K562 (cell line): ENCODE results near the gene EXTL1. TPM values are rescaled to one million over a fixed set of nuclear protein-coding genes. Genes with fewer than 3 reads are reported as not detected.

Source experiments
- ATF4 ChIP-seq: fragments of 450-650 bp; formaldehyde crosslinking; IDR thresholded peaks from 2 replicates; pipeline ENCODE4 v1.4.0; 2022; ENCODE audit warnings: mild to moderate bottlenecking, moderate library complexity
- C11orf30 ChIP-seq: fragments of 450-650 bp; IDR thresholded peaks from 2 replicates; pipeline ENCODE4 v1.6.1; 2016; ENCODE audit warnings: low read depth, mild to moderate bottlenecking
- CREB3L1 ChIP-seq: fragments of 450-650 bp; IDR thresholded peaks from 2 replicates; pipeline ENCODE4 v1.6.1; 2014; ENCODE audit warnings: low read depth, mild to moderate bottlenecking, moderate library complexity, borderline replicate concordance
- E2F6 ChIP-seq, 2 experiments: IDR thresholded peaks; 2 replicates each; pipeline ENCODE4 v1.6.1; 2011; ENCODE audit warnings: borderline replicate concordance in 1 of 2, control low read depth in 1 of 2, low read depth in 1 of 2, low read length in 1 of 2, mild to moderate bottlenecking in 1 of 2, mixed read lengths in 1 of 2, moderate library complexity in 1 of 2; ENCODE audit not compliant: insufficient read depth in 1 of 2, insufficient read length in 1 of 2, poor library complexity in 1 of 2, severe bottlenecking in 1 of 2; ENCODE audit errors: extremely low read depth in 1 of 2
- FOXP1 ChIP-seq: sonication (generic); formaldehyde crosslinking; IDR thresholded peaks from 2 replicates; pipeline ENCODE4 v1.8.0; 2022; ENCODE audit warnings: mild to moderate bottlenecking, missing genetic modification reagents
- KLF6 ChIP-seq: fragments of 250-450 bp; sonication (Bioruptor Pico); IDR thresholded peaks from 2 replicates; pipeline ENCODE4 v1.4.0; 2020; ENCODE audit warnings: mild to moderate bottlenecking, moderate library complexity, borderline replicate concordance
- MLLT1 ChIP-seq, 2 experiments: fragments of 450-650 bp; IDR thresholded peaks; 2 replicates each; pipeline ENCODE4 v1.6.1; 2016
- MTA2 ChIP-seq: fragments of 450-650 bp; IDR thresholded peaks from 2 replicates; pipeline ENCODE4 v1.6.1; 2016; ENCODE audit warnings: low read depth
- PHB ChIP-seq: fragments of 250-450 bp; sonication (Bioruptor Pico); IDR thresholded peaks from 2 replicates; pipeline ENCODE4 v1.5.0; 2021
- POLR2AphosphoS2 ChIP-seq: IDR thresholded peaks from 2 replicates; pipeline ENCODE4 v1.6.1; 2012; ENCODE audit warnings: low read length, improper control_type of control experiment
- RBFOX2 ChIP-seq: fragments of 200-400 bp; formaldehyde crosslinking; IDR thresholded peaks from 2 replicates; pipeline ENCODE4 v1.6.1; 2017; ENCODE audit warnings: low read depth, mild to moderate bottlenecking, low read length, moderate library complexity
- SAP30 ChIP-seq: fragments of 200-600 bp; sonication (generic); IDR thresholded peaks from 2 replicates; pipeline ENCODE4 v1.6.1; 2012; ENCODE audit warnings: borderline replicate concordance, low read depth, mild to moderate bottlenecking, moderate library complexity, low read length, control low read depth, inconsistent platforms; ENCODE audit not compliant: insufficient read depth, poor library complexity, severe bottlenecking
- SMC3 ChIP-seq: conservative IDR thresholded peaks from 2 replicates; pipeline ENCODE4 v1.6.1; 2011; ENCODE audit warnings: low read depth, low read length, improper control_type of control experiment; ENCODE audit not compliant: insufficient read depth
- UBTF ChIP-seq, 2 experiments: IDR thresholded peaks; 2 replicates each; pipeline ENCODE4 v1.6.1; 2012; ENCODE audit warnings: improper control_type of control experiment in 2 of 2, low read depth in 2 of 2, low read length in 2 of 2, borderline replicate concordance in 1 of 2
- XRCC3 ChIP-seq: fragments of 450-650 bp; IDR thresholded peaks from 2 replicates; pipeline ENCODE4 v1.6.1; 2017; ENCODE audit warnings: mild to moderate bottlenecking, moderate library complexity
- YBX1 ChIP-seq: fragments of 450-650 bp; IDR thresholded peaks from 2 replicates; pipeline ENCODE4 v1.7.1; 2016; ENCODE audit warnings: mild to moderate bottlenecking
- ZNF24 ChIP-seq: fragments of 450-650 bp; IDR thresholded peaks from 2 replicates; pipeline ENCODE4 v1.6.1; 2016
- ZNF384 ChIP-seq: IDR thresholded peaks from 2 replicates; pipeline ENCODE4 v1.6.1; 2012; ENCODE audit warnings: low read depth, low read length, improper control_type of control experiment
- ZNF57 ChIP-seq: fragments of 450-650 bp; formaldehyde crosslinking; IDR thresholded peaks from 2 replicates; pipeline ENCODE4 v1.4.0; 2020; ENCODE audit warnings: mild to moderate bottlenecking, moderate library complexity
- ZNF699 ChIP-seq: fragments of 250-450 bp; sonication (Bioruptor Pico); IDR thresholded peaks from 2 replicates; pipeline ENCODE4 v1.8.0; 2021; ENCODE audit warnings: mild to moderate bottlenecking, moderate library complexity; ENCODE audit not compliant: insufficient replicate concordance
- polyA plus RNA-seq, 8 experiments: library from polyadenylated mRNA; depleted of rRNA in 4 of 8; stranded (reverse) in 5 of 8; unstranded in 3 of 8; fragments of >200 nt; fragmentation: Nextera tagmentation in 2 of 8; fragmentation: Illumina TruSeq in 1 of 8; extraction: Ambion mirVana in 2 of 8; extraction: Trizol in 1 of 8; gene quantifications; 2 replicates each; pipeline versions ENCODE4 v1.2.1 to v1.2.3, GENCODE V29; 2011 to 2014; ENCODE audit warnings: inconsistent platforms in 1 of 8, missing spikeins in 1 of 8
- total RNA-seq, 7 experiments: library from RNA; depleted of rRNA in 6 of 7; stranded (reverse); fragments of >200 nt in 6 of 7; fragmentation: Illumina TruSeq in 2 of 7; extraction: Trizol in 2 of 7; gene quantifications; 2 replicates each; pipeline versions ENCODE4 v1.2.1 to v1.2.3, GENCODE V29; 2011 to 2021; ENCODE audit warnings: low replicate concordance in 1 of 7

EXTL1 gene
- total and polyA plus RNA-seq, 9 of the 15 experiments (the other 6 are each of a cell fraction or from before 2014, with no cell fraction given), result 0.04 to 0.23 (median 0.08) TPM; not detected in 3

- TF ChIP-seq POLR2AphosphoS2, result no peak
- TF ChIP-seq ZNF24, result peak; percentile 76
- TF ChIP-seq CREB3L1, result peak; percentile 6; the same call in 1 of the 2 replicates
- TF ChIP-seq C11orf30, result no peak; the same call in none of the 2 replicates
- no peak for TF ChIP-seq ATF4
- no peak for TF ChIP-seq FOXP1
- 0 out of 4 replicates have a peak, but pooled peaks of 1 of the 2 experiments have one; percentile 63 for TF ChIP-seq UBTF (IDR thresholded peaks at IDR 0.05; ENCODE audit: borderline replicate concordance in 1 of 2, low read depth in 2 of 2, low read length in 2 of 2)
- TF ChIP-seq ZNF699, result no peak
- TF ChIP-seq RBFOX2, result peak; percentile 60
- no peak; the same call in none of the 2 replicates for TF ChIP-seq ZNF384
- TF ChIP-seq MLLT1 (IDR thresholded peaks at IDR 0.05), result peak in 1 of 2 experiments; percentile 77; a peak in 3 of 4 replicates
- TF ChIP-seq SAP30, result no peak
- TF ChIP-seq XRCC3, result no peak
- no peak for TF ChIP-seq ZNF57 (CRISPR knock-in tag)
- TF ChIP-seq PHB (CRISPR knock-in tag), result no peak
- TF ChIP-seq E2F6 (IDR thresholded peaks at IDR 0.05; ENCODE audit: borderline replicate concordance in 1 of 2, extremely low read depth in 1 of 2, insufficient read depth in 1 of 2, insufficient read length in 1 of 2, low read depth in 1 of 2, low read length in 1 of 2, poor library complexity in 1 of 2, severe bottlenecking in 1 of 2), result peak in 1 of 2 experiments; percentile 43
- TF ChIP-seq YBX1, result no peak
- TF ChIP-seq SMC3, result no peak; the same call in 1 of the 2 replicates
- TF ChIP-seq MTA2, result peak; percentile 96
- TF ChIP-seq KLF6 (CRISPR knock-in tag), result no peak
These were observed 48.9 kb downstream of the EXTL1 start (continued) for GRCh38 chr1:26070296-26070962.
